Mucosa of descending colon (tissue), 3 donors: Measurements from ENCODE around the gene GPR17. TPM values are rescaled to one million over a fixed set of nuclear protein-coding genes. Genes with fewer than 3 reads are reported as not detected.

Experiments
- ATAC-seq: fragments of 200-7000 bp; cut with Tn5 transposase; one replicate; pipeline ENCODE4 v1.9.1; 2020; ENCODE audit warnings: mild to moderate bottlenecking, moderate library complexity
- DNase-seq, 3 donors: peaks; one replicate each; pipeline ENCODE4 v3.0.0-alpha.2; 2020
- H3K36me3 ChIP-seq: fragments of 200-600 bp; one replicate; pipeline ENCODE4 v1.8.0; 2021; ENCODE audit warnings: low read depth, mild to moderate bottlenecking
- H3K4me1 ChIP-seq: fragments of 200-600 bp; one replicate; pipeline ENCODE4 v1.8.0; 2021; ENCODE audit warnings: low read depth, mild to moderate bottlenecking
- H3K4me3 ChIP-seq: fragments of 200-600 bp; one replicate; pipeline ENCODE4 v1.8.0; 2021; ENCODE audit warnings: mild to moderate bottlenecking
- H3K9me3 ChIP-seq: fragments of 200-600 bp; one replicate; pipeline ENCODE4 v1.8.0; 2021; ENCODE audit warnings: mild to moderate bottlenecking
- CTCF ChIP-seq: fragments of 200-600 bp; IDR thresholded peaks from one replicate; pipeline ENCODE4 v1.8.0; 2022; ENCODE audit warnings: antibody characterized with exemption, mild to moderate bottlenecking
- intact Hi-C, 2 donors: fragments of 100-400 bp; cut with DNase I in 1 of 2; cut with micrococcal nuclease in 1 of 2; formaldehyde crosslinking; loops; one replicate each; pipeline versions ENCODE4 v1.11.0 to v1.11.1; 2022; cut with DNase I, micrococcal nuclease
- total RNA-seq, 3 donors: library from RNA; stranded (reverse); fragmentation: NEBNext Ultra II Directional in 2 of 3; extraction: Animal tissue kit (Norgen Biotek cat#: 25700) in 2 of 3; gene quantifications; one replicate each; pipeline versions ENCODE4 v1.2.1 to v1.2.4, GENCODE V29; 2021 to 2023
- donor health status: DM: no; HTN: no; CAD: no; lungs with moderate emphysema.
- donor health status: DM: no; HTN: no; CAD: no.
- donor health status: DM: no; HTN: yes; CAD: no.

GPR17 gene
- total RNA-seq, 3 donors from 2014 or later: 0.51 TPM; not detected in 2

- DNase-seq: no peak
- no peak overlapping the region for H3K4me3 ChIP-seq
- ATAC-seq: no peak
- intact Hi-C loops: no loop called here
- TF ChIP-seq CTCF: no peak
- peaks cover 4% of the 10 kb centered on the region for H3K4me1 ChIP-seq
- H3K36me3 ChIP-seq: no peaks in the 10 kb centered on the region
- H3K9me3 ChIP-seq: no peaks in the 10 kb centered on the region
These were observed 19.4 kb downstream of the GPR17 start for GRCh38 chr2:127665267-127665893.

GRCh38 chr2:127669056-127669455, 23.1 kb downstream of the GPR17 start:
- H3K36me3 ChIP-seq: no peaks in the 10 kb centered on the region
- TF ChIP-seq CTCF: no peak
- no peak for DNase-seq
- intact Hi-C loops: no loop called here
- H3K9me3 ChIP-seq: no peaks in the 10 kb centered on the region
- peaks cover 4% of the 10 kb centered on the region for H3K4me1 ChIP-seq
- no peak for ATAC-seq
- no peak overlapping the region for H3K4me3 ChIP-seq

- Histone ChIP-seq H3K4me1 (peaks cover 3% of the 10 kb centered on the region), H3K4me3 (no peak overlapping the region), H3K9me3 (no peaks in the 10 kb centered on the region), H3K36me3 (no peaks in the 10 kb centered on the region)
- intact Hi-C loops: no loop called here
- DNase-seq (no peak), ATAC-seq (no peak)
- no peak for TF ChIP-seq CTCF
These were observed 24.4 kb downstream of the GPR17 start for GRCh38 chr2:127670055-127670956.

GRCh38 chr2:127670957-127671290, 25.0 kb downstream of the GPR17 start:
- H3K4me3 ChIP-seq: no peak overlapping the region
- H3K9me3 ChIP-seq: no peaks in the 10 kb centered on the region
- H3K4me1 ChIP-seq: peaks cover 8% of the 10 kb centered on the region
- ATAC-seq: no peak
- TF ChIP-seq CTCF: no peak
- no peak for DNase-seq
- H3K36me3 ChIP-seq: no peaks in the 10 kb centered on the region
- intact Hi-C loops: no loop called here

GRCh38 chr2:127671557-127672302, 25.8 kb downstream of the GPR17 start:
- intact Hi-C loops: no loop called here
- H3K4me3 ChIP-seq: no peak overlapping the region
- no peaks in the 10 kb centered on the region for H3K9me3 ChIP-seq
- peaks cover 6% of the 10 kb centered on the region for H3K4me1 ChIP-seq
- H3K36me3 ChIP-seq: no peaks in the 10 kb centered on the region
- ATAC-seq (no peak), DNase-seq (no peak)
- no peak for TF ChIP-seq CTCF
